Progenitor cell of endocrine pancreas (in vitro differentiated cells): ENCODE data around the gene SPO11. TPM values are rescaled to one million over a fixed set of nuclear protein-coding genes. Genes with fewer than 3 reads are reported as not detected.

Experiments
- DNase-seq: peaks from one replicate; pipeline ENCODE4 v3.0.0; 2021; ENCODE audit warnings: low spot score; ENCODE audit not compliant: unreplicated experiment
- H3K27ac Mint-ChIP-seq: 2 replicates; pipeline ENCODE4 v1.8.0; 2021; ENCODE audit warnings: mild to moderate bottlenecking, moderate library complexity, mixed read lengths
- H3K27me3 Mint-ChIP-seq: 2 replicates; pipeline ENCODE4 v1.8.0; 2021; ENCODE audit warnings: mixed read lengths
- H3K36me3 Mint-ChIP-seq: 2 replicates; pipeline ENCODE4 v1.8.0; 2022; ENCODE audit warnings: mixed read lengths; ENCODE audit not compliant: insufficient read depth
- H3K4me1 Mint-ChIP-seq: 2 replicates; pipeline ENCODE4 v1.8.0; 2021; ENCODE audit warnings: low read depth, mixed read lengths
- H3K4me3 Mint-ChIP-seq: 2 replicates; pipeline ENCODE4 v1.8.0; 2021; ENCODE audit warnings: low read depth, mild to moderate bottlenecking, moderate library complexity, mixed read lengths
- H3K9me3 Mint-ChIP-seq: 2 replicates; pipeline ENCODE4 v1.8.0; 2021; ENCODE audit warnings: low read depth, mixed read lengths
- CTCF ChIP-seq: fragments of 200-600 bp; sonication (generic); IDR thresholded peaks from one replicate; pipeline ENCODE4 v1.5.0; 2021; ENCODE audit warnings: antibody characterized with exemption, mild to moderate bottlenecking; ENCODE audit not compliant: unreplicated experiment
- total RNA-seq: library from RNA; stranded (reverse); gene quantifications from 2 replicates; pipeline ENCODE4 v1.2.1, GENCODE V29; 2021

The SPO11 gene
- total RNA-seq, 1 donor from 2014 or later = not detected

- no peak for DNase-seq
- Mint-ChIP-seq H3K27ac (no peak overlapping the region), H3K4me1 (no peaks in the 10 kb centered on the region)
These were observed 31.9 kb downstream of the SPO11 start for GRCh38 chr20:57361517-57361916.

GRCh38 chr20:57364451-57364850 lies 34.8 kb downstream of the SPO11 start:
- Mint-ChIP-seq H3K36me3 (peaks cover 26% of the 10 kb centered on the region), H3K27me3 (no peaks in the 10 kb centered on the region), H3K9me3 (peaks cover 5% of the 10 kb centered on the region), H3K27ac (no peak overlapping the region), H3K4me3 (no peak overlapping the region), H3K4me1 (no peaks in the 10 kb centered on the region)
- no peak for DNase-seq
- TF ChIP-seq CTCF = no peak

More at GRCh38 chr20:57361517-57361916, 31.9 kb downstream of the SPO11 start:
- Mint-ChIP-seq H3K36me3 (peaks cover 17% of the 10 kb centered on the region), H3K27me3 (no peaks in the 10 kb centered on the region), H3K4me3 (no peak overlapping the region), H3K9me3 (peaks cover 5% of the 10 kb centered on the region)
- TF ChIP-seq CTCF = no peak

GRCh38 chr20:57369596-57369995 lies 40.0 kb downstream of the SPO11 start:
- no peak overlapping the region for H3K27ac Mint-ChIP-seq
- DNase-seq = no peak
- peaks cover 41% of the 10 kb centered on the region for H3K36me3 Mint-ChIP-seq
- no peaks in the 10 kb centered on the region for H3K27me3 Mint-ChIP-seq
- no peak for TF ChIP-seq CTCF
- no peak overlapping the region for H3K4me3 Mint-ChIP-seq
- no peaks in the 10 kb centered on the region for H3K9me3 Mint-ChIP-seq
- H3K4me1 Mint-ChIP-seq = no peaks in the 10 kb centered on the region

- Mint-ChIP-seq H3K9me3 (no peaks in the 10 kb centered on the region), H3K36me3 (peaks cover 42% of the 10 kb centered on the region), H3K4me1 (no peaks in the 10 kb centered on the region), H3K4me3 (no peak overlapping the region), H3K27ac (no peak overlapping the region), H3K27me3 (no peaks in the 10 kb centered on the region)
- no peak for DNase-seq
- TF ChIP-seq CTCF = no peak
These were observed 40.7 kb downstream of the SPO11 start for GRCh38 chr20:57370316-57370715.

GRCh38 chr20:57371363-57371762 lies 41.8 kb downstream of the SPO11 start:
- no peak for DNase-seq
- no peak for TF ChIP-seq CTCF
- H3K4me3 Mint-ChIP-seq = no peak overlapping the region
- no peaks in the 10 kb centered on the region for H3K9me3 Mint-ChIP-seq
- H3K4me1 Mint-ChIP-seq = no peaks in the 10 kb centered on the region
- H3K27ac Mint-ChIP-seq = peak overlapping the region; percentile 34
- no peaks in the 10 kb centered on the region for H3K27me3 Mint-ChIP-seq
- H3K36me3 Mint-ChIP-seq = peaks cover 38% of the 10 kb centered on the region
